NCI-H1105 (cell line): Measurements from ENCODE around the gene NEDD4L.

Experiments used
- DNase-seq: peaks from one replicate; lab custom pipeline; 2025; lab: John Stamatoyannopoulos, UW

The NEDD4L gene

DNA sequence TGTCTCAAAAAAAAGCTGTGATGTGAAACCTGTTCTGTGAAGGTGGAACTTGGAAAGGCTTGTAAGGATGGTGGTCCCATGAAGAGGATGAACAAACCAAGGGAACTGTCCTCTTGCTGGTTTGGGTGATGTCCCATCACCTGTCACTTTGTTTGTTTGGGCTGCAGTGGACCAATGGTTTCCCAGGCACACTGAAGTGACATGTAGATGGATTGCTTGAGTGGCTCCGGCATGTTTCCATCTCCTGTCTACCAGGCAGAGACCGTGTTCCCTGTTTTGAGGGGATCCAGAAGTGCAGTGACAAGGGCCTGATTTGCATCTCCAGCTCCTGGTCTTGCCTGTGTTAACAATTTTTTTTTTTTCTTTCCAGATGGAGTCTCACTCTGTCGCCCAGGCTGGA, 8.9 kb downstream of the NEDD4L start:
- DNase-seq, result no peak

DNA sequence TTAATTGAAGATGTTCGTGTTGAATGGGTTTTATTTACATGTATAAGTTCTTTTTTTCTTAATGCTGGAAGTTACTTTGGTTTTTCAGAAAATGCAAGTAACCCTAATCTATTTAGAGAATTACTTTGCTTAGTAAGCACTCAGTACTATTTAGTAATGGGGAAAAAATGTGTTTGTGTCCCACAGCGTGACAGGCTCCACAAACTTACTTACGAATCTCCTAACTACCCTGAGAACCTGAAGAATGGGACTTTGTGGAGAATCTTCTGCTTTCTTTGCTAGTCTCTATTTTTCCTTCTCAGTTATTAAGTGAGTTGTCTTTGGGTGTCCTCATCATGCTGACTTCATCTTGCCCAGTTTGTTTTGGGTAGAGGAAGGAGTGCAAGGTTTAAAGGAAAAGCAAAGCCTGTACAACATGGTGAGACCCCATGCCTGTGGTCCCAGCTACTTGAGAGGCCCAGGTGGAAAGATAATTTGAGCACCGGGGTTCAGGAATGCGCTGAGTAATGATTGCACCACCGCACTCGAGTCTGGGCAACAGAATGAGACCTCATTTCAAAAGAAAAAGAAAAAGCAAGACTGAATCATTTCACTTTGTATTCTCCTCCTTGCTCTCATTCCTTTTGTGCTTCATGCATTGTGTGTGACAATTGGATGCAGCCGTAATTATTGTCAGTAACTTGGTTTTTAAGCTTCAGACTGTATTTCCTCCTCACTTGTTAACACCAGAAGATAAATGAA, 10.2 kb downstream of the NEDD4L start:
- no peak for DNase-seq

DNA sequence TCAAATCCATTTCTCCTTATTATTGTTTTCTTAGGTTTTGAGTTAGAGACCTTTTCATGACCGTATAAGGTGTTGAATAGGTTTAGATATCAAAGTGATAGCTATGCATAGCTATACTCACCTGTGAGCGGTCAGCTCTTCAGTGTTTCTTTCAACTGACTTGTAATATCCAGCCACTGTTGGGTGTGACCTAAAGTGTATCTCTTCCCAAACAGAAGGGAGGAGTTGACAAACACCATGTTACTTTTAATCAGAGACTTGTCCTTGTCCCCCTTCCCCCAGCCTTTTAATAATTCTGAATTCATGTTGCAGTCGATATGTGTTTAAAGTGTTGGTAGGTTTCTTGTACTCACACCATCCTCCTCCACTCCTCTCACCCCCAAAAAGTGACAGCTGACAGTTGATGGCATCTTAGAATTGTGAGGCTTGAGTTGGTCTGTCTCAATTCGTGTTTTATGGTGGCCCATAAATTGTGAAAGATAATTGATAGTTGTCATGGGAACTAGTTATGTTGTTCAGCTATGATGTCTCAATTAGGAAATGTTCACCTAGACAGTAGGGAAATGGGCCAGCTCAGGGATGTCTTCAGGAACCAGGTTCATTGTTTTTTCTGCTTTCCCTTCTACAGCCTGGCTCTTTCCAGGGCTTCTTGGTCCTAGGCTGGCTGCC, 12.0 kb downstream of the NEDD4L start:
- no peak for DNase-seq

DNA sequence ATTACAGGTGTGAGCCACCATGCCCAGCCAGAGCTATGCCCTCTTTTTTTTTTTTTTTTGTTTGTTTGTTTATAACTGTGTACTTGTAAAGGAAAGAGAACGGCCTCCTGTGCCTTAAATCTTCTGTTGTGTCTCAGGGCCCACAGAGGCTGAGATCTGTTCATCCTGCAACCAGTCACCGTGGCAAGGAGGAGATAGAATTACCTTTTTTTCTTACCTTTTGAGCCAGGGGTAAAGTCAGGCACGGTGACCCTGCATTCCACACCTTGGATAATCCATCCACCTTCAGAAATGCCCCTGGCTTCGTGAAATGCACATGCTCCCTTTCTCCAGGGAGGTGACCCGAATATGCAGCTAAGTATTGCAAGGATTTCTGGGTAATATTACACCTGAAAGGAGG, 12.8 kb downstream of the NEDD4L start:
- DNase-seq, result no peak

DNA sequence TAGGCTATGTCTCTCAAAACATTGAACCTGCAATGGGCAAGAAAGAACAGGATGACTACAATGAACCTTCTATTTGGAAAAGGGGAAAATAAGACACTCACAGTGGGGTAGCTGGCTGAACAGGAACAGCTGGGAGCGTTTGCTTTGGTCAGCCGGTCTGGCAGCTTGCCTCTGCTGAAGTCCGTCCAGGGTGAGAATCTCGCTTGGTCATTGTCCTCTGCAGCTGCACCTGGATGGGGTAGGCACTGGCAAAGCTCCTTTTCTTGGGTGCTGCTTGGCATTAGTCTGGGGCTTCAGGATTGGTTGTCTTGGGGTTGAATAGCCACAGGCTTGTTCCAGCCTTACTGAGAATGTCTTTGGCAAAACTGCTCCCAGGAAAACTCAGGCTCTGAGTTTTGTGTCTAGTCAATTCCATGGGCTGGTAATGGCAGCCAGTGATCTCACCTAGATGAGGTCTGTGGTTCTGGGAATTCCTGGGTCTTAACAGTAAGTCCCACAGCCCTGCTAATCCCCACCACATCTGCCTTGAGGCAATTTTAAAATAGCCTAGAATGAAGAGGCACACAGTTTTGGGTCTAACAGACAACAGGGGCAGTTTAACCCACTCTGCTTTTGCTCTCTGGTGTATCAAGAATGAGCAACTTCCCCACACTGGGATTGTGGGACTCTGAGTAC, 13.4 kb downstream of the NEDD4L start:
- DNase-seq, result no peak

DNA sequence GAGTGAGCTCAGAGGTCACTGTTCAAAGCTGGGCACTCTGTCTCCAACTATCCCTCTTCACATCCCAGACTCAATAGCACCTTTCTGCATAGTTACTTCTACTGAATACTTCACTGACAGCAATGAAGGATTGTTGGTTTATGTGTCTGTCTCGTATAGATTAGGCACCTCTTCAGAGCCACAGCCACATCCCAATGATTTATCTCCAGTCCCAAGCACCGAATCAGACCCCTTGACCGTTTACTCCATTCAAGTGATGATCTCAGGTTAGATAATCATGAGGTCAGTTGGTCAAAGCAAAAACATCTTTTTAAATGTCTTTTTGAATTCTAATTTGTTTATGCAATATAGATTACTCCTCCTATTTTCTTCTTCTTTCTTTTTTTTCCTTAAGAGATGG, 14.7 kb downstream of the NEDD4L start:
- DNase-seq, result no peak

DNA sequence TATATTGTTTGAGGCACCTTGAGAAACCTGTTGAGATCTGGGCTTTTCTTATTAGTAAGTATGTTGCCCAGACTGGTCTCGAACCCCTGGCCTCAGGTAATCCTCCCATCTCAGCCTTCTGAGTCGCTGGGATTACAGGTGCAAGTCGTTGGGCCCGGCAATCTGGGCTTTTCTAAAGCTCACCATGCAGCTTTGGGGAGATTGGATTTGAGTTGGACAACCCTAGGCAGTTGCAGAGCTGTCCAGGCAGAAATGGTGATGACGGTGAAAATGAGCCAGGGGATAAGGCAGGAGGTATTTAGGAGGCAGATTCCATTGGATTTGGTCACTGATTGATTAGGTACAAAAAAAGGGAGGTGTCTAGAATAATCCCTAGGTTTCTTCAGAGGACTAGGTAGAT, 16.2 kb downstream of the NEDD4L start:
- DNase-seq, result no peak

DNA sequence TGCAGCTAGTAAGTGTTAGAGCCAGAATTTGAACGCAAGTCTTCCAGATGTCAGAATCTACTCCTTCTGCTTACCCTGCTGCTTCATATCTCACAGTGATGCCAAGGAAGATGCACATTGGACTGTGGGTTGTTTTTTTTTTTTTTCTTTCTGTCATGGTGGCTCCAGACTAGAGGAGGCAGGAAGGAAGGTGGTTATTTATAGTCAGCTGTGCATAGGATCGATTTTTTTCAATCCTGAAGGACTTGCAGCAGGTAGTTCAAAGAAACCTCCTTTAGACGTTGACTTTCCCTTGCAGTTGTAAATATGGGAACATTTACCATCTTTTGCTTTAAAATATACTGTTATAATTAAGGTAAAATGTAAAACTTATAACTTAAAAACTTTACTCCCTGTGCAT, 17.3 kb downstream of the NEDD4L start:
- DNase-seq, result no peak

DNA sequence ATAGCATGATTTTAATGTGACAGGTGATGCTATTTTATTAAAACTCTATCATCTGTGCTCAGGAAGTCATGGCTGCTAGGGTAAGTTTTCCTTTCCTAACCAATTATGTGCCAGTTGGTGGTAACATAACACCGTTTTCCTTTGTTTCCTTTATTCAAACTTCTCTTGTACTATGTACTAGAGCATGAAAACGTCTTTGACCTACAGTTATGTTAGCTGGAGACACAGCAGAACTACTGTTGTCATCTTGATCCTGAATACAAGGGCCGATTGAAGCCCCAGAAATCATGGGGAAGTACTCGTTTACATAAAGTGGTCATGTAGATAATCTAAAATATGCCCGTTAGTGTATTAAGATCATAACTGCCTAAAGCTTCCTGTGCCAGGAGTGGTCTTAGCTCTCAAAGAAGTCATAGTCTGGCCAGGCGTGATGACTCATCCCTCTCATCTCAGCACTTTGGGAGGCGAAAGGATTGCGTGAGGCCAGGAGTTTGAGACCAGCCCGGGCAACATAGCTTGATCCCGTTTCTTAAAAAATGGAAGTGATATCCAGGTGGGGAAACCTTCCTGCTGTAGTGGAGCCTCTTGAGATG, 20.5 kb downstream of the NEDD4L start:
- DNase-seq, result no peak

DNA sequence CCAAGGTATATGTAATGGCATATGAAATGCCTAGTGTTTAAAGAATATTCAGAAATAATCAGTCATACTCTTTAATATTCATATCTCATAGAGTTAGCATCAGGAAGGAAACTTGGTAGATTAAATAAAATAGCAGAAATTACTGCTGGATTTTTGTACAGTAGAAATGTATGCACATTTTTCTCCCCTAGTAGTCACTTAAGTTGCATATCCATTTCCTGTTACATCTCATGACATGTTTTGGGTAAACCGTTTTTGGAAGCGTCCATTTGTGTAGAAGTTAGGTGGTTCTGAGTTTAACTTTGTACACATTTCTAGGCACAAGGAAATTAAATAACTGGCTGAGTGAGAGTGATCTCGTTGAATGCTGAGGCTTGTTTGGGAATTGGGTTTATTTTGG, 21.9 kb downstream of the NEDD4L start:
- DNase-seq, result no peak

DNA sequence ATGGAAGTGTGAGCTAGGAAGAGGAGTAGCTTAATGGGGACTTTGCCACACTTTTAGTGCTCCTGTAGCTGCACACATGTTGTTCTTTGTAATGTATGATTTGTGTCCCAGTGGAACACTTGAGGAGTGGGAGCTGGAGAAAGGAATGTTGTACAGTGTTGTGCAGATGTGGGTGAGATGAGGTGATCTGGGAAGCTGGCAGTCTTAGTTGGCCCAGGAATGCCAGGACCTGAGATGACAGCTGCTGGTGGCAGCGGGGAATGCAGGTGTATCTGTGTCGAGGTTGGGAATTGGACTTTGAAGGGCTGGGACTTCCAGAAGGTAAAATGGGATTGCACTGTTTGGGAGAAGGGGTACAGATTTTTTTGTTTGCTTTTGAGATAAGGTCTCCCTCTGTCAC, 23.6 kb downstream of the NEDD4L start:
- no peak for DNase-seq

DNA sequence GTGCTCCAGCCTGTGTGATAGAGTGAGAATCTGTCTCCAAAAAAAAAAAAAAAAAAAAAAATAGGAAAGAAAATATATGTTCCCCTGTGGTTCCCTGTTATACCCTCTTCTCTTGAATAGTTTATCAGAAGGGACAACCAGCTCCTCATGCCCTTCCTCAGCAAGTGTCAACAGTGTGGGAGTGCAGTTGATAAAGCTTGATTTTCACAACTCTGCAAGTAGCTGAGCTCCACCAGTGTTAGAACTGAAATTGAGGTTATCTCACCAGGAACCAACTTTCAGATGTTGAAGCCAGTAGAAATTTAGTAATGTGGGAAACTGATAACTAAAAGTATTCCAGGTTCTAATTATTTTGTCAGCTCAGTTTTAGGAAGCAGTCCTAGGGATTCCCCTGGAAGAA, 25.1 kb downstream of the NEDD4L start:
- no peak for DNase-seq

DNA sequence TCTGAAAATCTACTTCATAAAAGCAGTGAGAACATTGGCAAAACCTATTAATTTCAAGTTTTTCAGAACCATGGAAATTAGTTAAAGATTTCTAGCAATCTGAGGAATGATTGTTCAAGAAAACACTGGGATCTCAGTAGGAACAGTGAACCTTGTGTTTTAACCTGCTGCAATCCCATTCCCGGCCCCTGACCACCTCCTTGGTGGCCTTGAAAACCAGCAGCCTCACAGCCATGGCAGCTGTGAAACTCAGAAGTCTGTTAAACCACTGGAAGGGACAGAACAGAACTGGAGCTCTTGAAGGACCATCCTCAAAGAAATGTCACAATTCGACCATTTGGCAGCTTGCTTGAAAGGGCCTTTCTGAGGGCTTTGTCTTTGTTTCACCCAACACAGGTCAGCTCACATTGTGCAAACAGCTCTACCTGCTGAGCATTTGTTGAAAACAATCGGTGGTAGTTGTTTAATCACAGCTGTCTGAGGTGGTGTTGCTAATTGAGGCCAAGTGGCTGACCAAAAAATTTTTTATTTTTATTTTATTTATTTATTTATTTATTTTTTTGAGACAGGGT, 25.8 kb downstream of the NEDD4L start:
- DNase-seq, result no peak

DNA sequence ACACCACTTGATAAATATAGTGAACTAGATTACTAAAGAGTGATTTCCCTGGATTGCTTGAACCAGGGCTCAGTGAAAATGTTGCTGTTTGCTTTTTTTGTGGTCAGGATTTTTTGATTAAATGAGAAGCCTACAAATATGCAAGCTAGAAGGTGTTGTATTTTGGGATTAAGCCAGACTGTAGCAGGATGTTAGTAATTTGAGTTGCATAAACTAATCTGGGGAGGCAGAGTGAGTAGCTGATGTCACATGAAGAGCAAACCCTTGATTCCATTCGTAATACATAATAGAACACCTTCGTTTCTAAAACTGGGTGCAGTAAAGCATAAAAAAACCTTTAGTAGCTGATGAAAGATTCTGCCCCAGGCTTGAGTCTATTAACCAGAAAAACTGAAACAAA, 32.0 kb downstream of the NEDD4L start:
- no peak for DNase-seq

DNA sequence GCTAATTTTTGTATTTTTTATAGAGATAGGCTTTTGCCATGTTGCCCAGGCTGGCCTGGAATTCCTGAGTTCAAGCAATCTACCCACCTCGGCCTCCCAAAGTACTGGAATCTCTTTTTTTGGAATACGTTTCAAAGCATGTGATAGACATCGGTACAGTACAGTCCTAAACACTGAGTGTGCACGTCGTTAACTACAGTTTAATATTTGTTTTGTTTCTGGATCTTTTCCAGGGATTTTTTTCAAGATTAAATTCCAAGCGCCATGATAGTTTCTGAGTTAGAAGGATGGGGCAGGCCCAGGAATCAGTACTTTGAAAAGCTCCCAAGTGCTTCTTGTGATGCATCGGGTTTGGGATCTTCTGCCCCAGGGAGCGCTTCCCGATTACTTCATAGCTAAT, 33.3 kb downstream of the NEDD4L start:
- no peak for DNase-seq

DNA sequence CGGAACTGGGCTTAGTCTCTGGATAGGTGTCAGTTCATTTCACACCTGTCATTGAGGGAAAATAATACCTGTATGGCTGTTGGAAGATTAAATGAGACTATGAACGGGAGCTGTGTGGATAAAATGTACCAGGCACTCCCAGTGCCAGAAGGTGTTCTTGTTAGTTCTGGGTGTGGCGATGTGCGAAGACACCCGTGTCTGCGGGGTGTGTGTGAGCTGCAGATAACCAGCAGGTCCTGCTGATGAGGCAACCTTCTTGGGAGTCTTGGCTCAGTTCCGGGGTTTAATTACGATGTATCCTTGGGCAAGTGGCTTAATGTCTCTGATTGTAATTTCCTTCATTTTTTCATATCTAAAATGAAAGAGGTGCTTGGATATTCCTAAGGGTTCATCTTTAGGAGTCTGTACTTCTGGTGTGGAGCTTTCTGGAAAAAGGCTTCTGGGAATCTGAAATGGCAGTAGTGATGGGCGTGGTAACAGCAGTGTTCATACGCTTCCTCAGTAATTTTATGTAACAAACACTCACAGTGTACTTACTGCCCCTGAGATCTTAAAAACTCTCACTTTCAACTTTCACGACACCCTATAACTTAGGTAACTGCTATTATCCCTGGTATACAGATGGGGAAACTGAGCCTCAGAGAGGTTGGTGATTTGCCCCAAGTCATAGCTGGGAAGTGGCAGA, 35.0 kb downstream of the NEDD4L start:
- no peak for DNase-seq

DNA sequence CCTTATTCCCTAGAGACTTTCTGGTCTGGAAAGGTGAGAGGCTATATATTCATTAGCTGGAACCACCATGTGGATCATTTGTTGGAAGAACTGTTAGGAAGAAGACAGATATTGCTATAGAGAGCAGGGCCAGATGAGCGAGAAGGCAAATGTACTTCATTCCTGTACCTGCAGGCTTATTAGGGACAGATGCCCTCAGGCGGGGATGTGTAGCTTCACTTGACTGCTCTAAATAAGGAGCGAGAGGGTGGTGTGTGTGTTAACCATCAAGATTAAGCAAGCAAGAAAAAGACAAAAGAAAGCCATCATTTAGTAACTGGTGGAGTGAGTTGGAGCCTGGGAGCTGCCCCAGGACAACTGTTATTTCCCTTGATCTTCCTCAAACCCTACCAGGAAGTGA, 36.4 kb downstream of the NEDD4L start:
- no peak for DNase-seq

DNA sequence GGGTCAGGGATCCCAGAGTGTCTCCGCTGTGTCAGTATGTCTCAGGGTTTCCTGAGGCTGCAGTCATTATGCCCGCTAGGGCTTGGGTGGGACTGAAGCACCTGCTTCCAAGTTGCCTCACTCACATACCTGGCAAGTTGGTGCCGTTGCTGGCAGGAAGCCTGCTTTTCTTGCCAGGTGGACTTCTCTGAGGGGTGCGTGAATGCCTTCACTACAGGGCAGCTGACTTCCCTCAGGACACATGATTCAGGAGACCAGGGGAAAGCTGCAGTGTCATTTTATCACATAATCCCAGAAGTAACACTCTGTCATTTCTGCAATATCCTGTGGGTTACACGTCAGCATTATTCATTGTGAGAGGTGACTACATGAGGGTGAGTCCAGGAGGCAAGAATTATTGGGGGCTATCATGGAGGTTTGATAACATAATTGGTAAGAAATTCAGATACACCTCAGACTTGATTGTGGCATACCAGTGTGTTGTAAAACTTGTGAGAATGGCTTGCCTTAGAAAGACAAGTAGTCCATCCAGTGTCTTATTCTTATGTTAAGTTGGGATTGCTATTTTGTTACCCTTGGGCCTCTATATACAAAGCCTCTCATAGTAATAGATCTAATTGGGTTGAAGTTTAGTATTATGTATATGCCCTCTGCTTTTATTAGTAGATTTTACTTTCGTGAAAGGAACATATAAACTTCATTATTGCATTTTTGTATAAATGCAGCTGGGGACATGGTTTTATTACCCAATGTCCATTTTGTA, 44.1 kb downstream of the NEDD4L start:
- DNase-seq, result no peak

DNA sequence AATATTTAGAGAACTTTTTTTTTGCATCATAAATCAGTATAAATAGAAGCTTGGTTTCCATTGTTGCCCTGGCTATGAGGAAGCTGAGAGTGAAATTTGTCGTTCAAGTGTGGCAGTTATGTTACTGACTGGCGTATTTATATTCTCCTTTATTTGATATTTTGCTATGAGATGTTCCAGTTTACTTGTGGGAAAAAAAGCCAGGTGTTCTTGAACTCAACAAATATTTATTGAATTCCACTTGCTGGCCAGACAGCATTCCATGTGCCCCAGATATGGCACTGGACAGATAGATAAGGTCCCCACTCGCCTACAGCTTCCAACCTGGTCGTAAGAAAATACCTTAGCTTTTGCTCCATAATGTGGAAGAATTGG, 44.7 kb downstream of the NEDD4L start:
- DNase-seq, result no peak

DNA sequence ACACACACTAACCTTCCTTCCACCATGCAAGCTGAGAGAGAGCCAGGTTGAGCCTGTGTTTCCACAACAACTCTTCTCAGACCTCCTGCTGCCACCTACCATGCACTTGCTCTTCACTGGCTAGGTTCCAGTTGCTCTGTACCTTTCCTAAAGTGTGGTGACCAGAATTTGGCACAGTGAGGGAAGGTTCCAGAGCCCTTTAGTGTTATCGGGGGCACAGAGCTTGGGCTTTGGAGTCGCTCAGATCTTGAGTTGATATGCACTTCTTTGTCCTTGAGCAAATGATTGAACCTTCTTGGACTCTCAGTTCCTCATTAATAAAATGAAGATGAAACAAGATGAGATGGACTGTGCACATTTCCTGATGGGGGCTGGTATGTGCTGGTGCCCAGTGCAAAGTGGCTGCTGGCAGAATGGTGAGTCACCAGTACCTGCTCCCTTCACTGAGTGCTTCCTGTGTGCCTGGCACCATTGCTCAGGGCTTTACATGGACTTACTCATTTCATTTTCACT, 47.1 kb downstream of the NEDD4L start:
- no peak for DNase-seq

DNA sequence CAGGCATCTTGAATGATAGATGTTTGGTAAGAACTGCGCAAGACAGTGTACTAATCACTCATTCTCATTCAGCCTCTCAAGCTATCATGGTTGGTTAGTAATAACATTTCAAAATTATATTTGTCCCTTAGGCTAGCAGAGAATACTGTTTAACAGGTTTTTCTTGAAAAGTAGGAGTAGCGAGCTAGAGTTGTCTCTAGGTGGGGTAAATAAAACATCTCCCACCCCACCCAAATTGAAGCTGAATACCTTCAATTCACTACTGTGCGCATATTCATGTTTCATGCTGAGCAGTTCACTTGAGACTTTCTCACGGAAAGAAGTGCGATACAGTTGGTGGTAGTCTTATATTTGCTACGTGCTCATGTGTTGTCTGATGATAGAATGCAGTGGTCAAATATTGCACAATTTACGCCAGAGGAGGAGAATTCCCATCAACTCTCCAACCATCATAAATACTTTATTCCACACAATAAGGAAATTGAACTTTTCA, 49.3 kb downstream of the NEDD4L start:
- DNase-seq, result no peak
